Kidney (tissue), 14 donors: ENCODE data around the gene GPR68. TPM values are rescaled to one million over a fixed set of nuclear protein-coding genes. Genes with fewer than 3 reads are reported as not detected.
A peak's percentile ranks its signal among the peaks of the same experiment; 100 is the strongest.
"Not testable (repeated sequence)": the region's sequence is repeated elsewhere in the genome, so short reads cannot be mapped to it uniquely, and the experiment has no call there.

Source experiments
- DNase-seq, 5 donors: peaks; one replicate each; pipeline ENCODE4 v3.0.0-alpha.2; 2013 to 2020
- FAIRE-seq: peaks from 2 replicates; lab custom pipeline; 2012; peaks lifted over from hg19 to GRCh38; lab: Jason Lieb, UNC
- H3K27ac ChIP-seq, 2 donors: one replicate each; pipeline ENCODE4 v1.7.0; 2013; ENCODE audit warnings: low read depth in 2 of 2, low read length in 2 of 2, inconsistent platforms in 1 of 2
- H3K27me3 ChIP-seq: one replicate; pipeline ENCODE4 v1.7.1; 2013; ENCODE audit warnings: low read length, inconsistent platforms; ENCODE audit not compliant: control insufficient read depth, insufficient read depth
- H3K36me3 ChIP-seq, 3 donors: one replicate each; pipeline versions ENCODE4 v1.7.0 to v1.7.1; 2013; ENCODE audit warnings: low read length in 3 of 3, control low read depth in 1 of 3, inconsistent platforms in 1 of 3; ENCODE audit not compliant: insufficient read depth in 3 of 3, control insufficient read depth in 2 of 3
- H3K4me1 ChIP-seq, 3 donors: one replicate each; pipeline versions ENCODE4 v1.7.0 to v1.7.1; 2013; ENCODE audit warnings: low read length in 3 of 3, inconsistent platforms in 1 of 3, low read depth in 1 of 3; ENCODE audit not compliant: control insufficient read depth in 2 of 3, insufficient read depth in 2 of 3
- H3K4me3 ChIP-seq, 3 donors: one replicate each; pipeline versions ENCODE4 v1.7.0 to v1.8.1; 2013; ENCODE audit warnings: low read length in 3 of 3, control low read depth in 1 of 3, inconsistent platforms in 1 of 3
- H3K9ac ChIP-seq, 3 donors: one replicate each; pipeline versions ENCODE4 v1.7.0 to v1.7.1; 2013; ENCODE audit warnings: low read length in 3 of 3, control low read depth in 1 of 3, inconsistent platforms in 1 of 3
- H3K9me3 ChIP-seq, 3 donors: one replicate each; pipeline versions ENCODE4 v1.7.0 to v1.7.1; 2013; ENCODE audit warnings: low read length in 3 of 3, control low read depth in 1 of 3, inconsistent platforms in 1 of 3; ENCODE audit not compliant: control insufficient read depth in 2 of 3, insufficient read depth in 1 of 3
- intact Hi-C: fragments of 100-400 bp; cut with DNase I; formaldehyde crosslinking; loops from one replicate; pipeline ENCODE4 v1.11.1; 2022
- polyA plus RNA-seq: library from polyadenylated mRNA; stranded (reverse); fragments of 350-450 nt; fragmentation: Illumina TruSeq; extraction: RNeasy Lipid Tissue Mini Kit (QIAGEN cat#74804); gene quantifications from one replicate; pipeline ENCODE4 v1.2.3, GENCODE V29; 2014; ENCODE audit warnings: low read depth, low replicate concordance; ENCODE audit not compliant: insufficient read depth
- total RNA-seq: library from RNA; stranded (reverse); fragmentation: NEBNext Ultra II Directional; extraction: Animal tissue kit (Norgen Biotek cat#: 25700); gene quantifications from one replicate; pipeline ENCODE4 v1.2.1, GENCODE V29; 2021
- TF ChIP-seq, protein P1 (sequence below): IDR thresholded peaks from 3 replicates; pipeline ENCODE4 v1.5.1; 2012; ENCODE audit warnings: mild to moderate bottlenecking, moderate library complexity, borderline replicate concordance; ENCODE audit not compliant: insufficient read depth; ENCODE audit errors: extremely low read depth
- donor health status: control.
- donor health status: control.
- donor health status: control.
- donor health status: control.
- donor health status: control.
- donor health status: DM: yes; HTN: yes; CAD: no.
- donor health status: Normal renal cell carcinoma (clear cell type).

Gene GPR68
- total and polyA plus RNA-seq, 2 donors from 2014 or later = 0.82 to 1.7 TPM

DNA sequence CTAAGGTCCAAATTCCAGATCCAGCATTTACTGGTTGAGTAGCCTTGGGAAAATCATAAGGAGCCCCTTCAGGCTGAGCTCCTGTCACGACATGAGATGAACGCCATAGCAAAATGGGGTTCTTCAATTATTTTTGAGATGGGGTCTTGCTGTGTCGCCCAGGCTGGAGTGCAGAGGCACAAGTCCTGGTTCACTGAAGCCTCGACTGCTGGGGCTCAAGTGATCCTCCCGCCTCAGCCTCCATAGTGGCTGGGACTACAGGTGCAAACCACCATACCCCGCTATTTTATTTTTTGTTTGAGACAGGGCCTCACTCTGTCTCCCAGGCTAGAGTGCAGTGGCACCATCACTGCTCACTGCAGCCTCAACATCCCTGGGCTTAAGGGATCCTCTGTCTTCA, 25.7 kb upstream of the GPR68 start:
- Histone ChIP-seq H3K27me3 (no peaks in the 10 kb centered on the region), H3K4me3 (no peak overlapping the region), H3K27ac (no peak overlapping the region), H3K9ac (no peak overlapping the region), H3K9me3 (no peaks in the 10 kb centered on the region), H3K4me1 (peaks cover 0 to 9% (median 6%) of the 10 kb centered on the region in 3 donors), H3K36me3 (no peaks in the 10 kb centered on the region)
- intact Hi-C loops = loop anchor here (5.0 kb wide), 1 partner anchor 93 kb away; no protein-coding TSS in a partner anchor
- FAIRE-seq (no peak), DNase-seq (no peak)
- TF ChIP-seq, protein P1, sequence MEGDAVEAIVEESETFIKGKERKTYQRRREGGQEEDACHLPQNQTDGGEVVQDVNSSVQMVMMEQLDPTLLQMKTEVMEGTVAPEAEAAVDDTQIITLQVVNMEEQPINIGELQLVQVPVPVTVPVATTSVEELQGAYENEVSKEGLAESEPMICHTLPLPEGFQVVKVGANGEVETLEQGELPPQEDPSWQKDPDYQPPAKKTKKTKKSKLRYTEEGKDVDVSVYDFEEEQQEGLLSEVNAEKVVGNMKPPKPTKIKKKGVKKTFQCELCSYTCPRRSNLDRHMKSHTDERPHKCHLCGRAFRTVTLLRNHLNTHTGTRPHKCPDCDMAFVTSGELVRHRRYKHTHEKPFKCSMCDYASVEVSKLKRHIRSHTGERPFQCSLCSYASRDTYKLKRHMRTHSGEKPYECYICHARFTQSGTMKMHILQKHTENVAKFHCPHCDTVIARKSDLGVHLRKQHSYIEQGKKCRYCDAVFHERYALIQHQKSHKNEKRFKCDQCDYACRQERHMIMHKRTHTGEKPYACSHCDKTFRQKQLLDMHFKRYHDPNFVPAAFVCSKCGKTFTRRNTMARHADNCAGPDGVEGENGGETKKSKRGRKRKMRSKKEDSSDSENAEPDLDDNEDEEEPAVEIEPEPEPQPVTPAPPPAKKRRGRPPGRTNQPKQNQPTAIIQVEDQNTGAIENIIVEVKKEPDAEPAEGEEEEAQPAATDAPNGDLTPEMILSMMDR = no peak

DNA sequence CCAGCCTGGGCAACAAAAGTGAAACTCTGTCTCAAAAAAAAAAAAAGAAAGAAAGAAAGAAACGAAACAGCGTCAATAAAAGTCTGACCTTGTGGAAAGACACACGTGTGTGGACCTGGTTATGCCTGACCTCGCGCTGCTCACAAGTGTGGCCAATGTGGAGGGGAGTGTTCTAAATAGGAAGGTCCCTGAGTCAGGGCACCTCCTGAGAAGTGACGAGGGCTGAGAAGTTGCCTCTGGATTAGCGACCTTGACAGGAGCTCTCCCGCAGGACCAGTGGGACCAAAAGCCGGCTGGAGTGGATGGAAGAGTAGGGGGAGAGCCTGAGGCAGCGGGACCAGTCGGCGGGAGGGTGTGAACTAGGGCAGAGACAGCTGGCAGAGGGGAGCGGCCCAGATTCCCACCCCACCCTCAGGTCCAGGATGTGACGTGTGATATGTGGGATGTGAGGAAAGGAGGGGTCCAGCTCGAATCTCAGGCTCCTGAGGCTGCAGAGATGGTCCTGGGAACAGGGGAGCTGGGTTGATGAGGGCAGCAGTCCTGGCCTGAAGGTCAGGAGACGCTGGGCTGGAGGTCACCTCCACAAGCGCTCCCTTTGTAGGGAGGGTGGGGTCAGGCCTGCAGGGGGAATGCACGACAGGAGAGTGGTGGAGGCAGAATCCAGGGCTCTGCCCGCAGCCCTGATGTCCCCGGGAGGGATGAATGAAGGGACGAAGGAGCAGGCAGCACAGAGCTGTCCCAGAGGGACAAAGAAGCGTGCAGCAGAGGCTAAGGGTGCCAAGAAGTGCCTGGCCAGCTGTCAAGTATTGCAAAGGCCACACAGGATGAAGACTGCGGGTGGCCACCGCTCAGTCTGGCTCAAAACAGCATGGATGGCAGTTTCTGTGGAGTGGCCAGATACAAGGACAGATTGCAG, 24.8 kb upstream of the GPR68 start:
- Histone ChIP-seq H3K4me1 (peaks cover 0 to 10% (median 9%) of the 10 kb centered on the region in 3 donors), H3K36me3 (no peaks in the 10 kb centered on the region), H3K27me3 (no peaks in the 10 kb centered on the region), H3K9ac (peak overlapping the region in 1 of 3 donors; percentile 26), H3K4me3 (peak overlapping the region in 1 of 3 donors; percentile 49), H3K27ac (no peak overlapping the region), H3K9me3 (no peaks in the 10 kb centered on the region)
- DNase-seq (peak in 1 of 5 donors; percentile 78), FAIRE-seq (no peak)
- TF ChIP-seq, protein P1 = no peak
- intact Hi-C loops = no loop called here

DNA sequence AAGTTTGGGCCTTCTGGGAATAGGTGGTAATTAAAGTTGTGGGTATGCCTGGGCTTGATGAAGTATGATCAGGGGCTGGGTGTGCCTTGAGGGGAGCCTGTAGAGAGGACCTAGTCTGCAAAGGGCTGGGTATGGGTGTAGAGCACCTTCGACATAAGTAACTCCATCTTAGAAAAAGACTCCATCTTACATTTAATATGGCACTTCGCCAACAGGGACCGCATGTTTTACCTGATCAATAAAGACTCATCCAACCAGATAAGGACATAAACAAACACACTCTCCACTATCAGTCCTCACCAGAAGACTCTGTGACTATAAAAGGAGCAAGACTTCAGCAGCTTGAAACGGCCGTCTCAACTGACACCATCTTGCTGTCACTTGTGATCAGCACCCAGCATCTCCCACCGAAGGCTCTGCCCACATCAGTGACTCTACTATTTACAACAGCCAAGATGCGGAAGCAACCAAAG, 23.5 kb upstream of the GPR68 start:
- H3K4me1 ChIP-seq = peaks cover 0 to 10% (median 9%) of the 10 kb centered on the region in 3 donors
- H3K36me3 ChIP-seq = no peaks in the 10 kb centered on the region
- intact Hi-C loops = no loop called here
- no peak overlapping the region for H3K9ac ChIP-seq
- TF ChIP-seq, protein P1 = no peak
- DNase-seq (no peak), FAIRE-seq (no peak)
- H3K27ac ChIP-seq = no peak overlapping the region
- H3K27me3 ChIP-seq = no peaks in the 10 kb centered on the region
- no peaks in the 10 kb centered on the region for H3K9me3 ChIP-seq
- H3K4me3 ChIP-seq = no peak overlapping the region

DNA sequence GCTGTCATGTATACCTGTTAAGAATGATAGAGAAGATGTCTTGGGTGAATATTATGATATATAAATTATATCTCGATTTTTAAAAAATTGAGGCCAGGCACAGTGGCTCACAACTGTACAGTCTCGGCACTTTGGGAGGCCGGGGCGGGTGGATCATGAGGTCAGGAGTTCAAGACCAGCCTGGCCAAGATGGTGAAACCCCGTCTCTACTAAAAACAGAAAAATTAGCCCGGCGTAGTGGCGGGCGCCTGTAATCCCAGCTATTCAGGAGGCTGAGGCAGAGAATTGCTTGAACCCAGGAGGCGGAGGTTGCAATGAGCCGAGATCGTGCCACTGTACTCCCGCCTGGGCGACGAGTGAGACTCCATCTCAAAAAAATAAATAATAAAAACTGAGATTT, 21.8 kb upstream of the GPR68 start:
- DNase-seq, H3K4me3 ChIP-seq, H3K36me3 ChIP-seq, H3K9me3 ChIP-seq, intact Hi-C loops, FAIRE-seq, H3K9ac ChIP-seq, H3K27me3 ChIP-seq, H3K27ac ChIP-seq: not testable (repeated sequence)
- H3K4me1 ChIP-seq = peaks cover 0 to 10% (median 9%) of the 10 kb centered on the region in 3 donors
